ENCODE data around the gene RABGAP1L. TPM values are rescaled to one million over a fixed set of nuclear protein-coding genes. Genes with fewer than 3 reads are reported as not detected.
"Not testable (repeated sequence)": the region's sequence is repeated elsewhere in the genome, so short reads cannot be mapped to it uniquely, and the experiment has no call there.

RABGAP1L gene
- 67.7 and 69.4 TPM in 2 replicates for total RNA-seq

- intact Hi-C loops (cut with micrococcal nuclease): loop anchor here (1.0 to 10.0 kb wide), 20 partner anchors 20 to 1979 kb away; partner anchors contain the start of genes CACYBP, CENPL, DARS2 and MRPS14
These were observed at the start of gene RABGAP1L for GRCh38 chr1:174159252-174160108. RABGAP1L (plus strand) TSS chr1:174159520.

- intact Hi-C loops (cut with micrococcal nuclease): no loop called here
These were observed 49.3 kb upstream of the RABGAP1L start for GRCh38 chr1:174110053-174110452.

GRCh38 chr1:174112489-174113162 is 46.7 kb upstream of the RABGAP1L start:
- intact Hi-C loops (cut with micrococcal nuclease): no loop called here

GRCh38 chr1:174114106-174114505 is 45.2 kb upstream of the RABGAP1L start:
- intact Hi-C loops (cut with micrococcal nuclease): no loop called here

GRCh38 chr1:174114788-174115448 is 44.4 kb upstream of the RABGAP1L start:
- intact Hi-C loops (cut with micrococcal nuclease): no loop called here

- intact Hi-C loops (cut with micrococcal nuclease): no loop called here
These were observed 43.3 kb upstream of the RABGAP1L start for GRCh38 chr1:174116042-174116441.

GRCh38 chr1:174118751-174119150 is 40.6 kb upstream of the RABGAP1L start:
- intact Hi-C loops (cut with micrococcal nuclease): no loop called here

GRCh38 chr1:174122318-174122717 is 37.0 kb upstream of the RABGAP1L start:
- intact Hi-C loops (cut with micrococcal nuclease): not testable (repeated sequence)

- intact Hi-C loops (cut with micrococcal nuclease): no loop called here
These were observed 35.5 kb upstream of the RABGAP1L start for GRCh38 chr1:174123843-174124242.

GRCh38 chr1:174127176-174127575 is 32.1 kb upstream of the RABGAP1L start:
- intact Hi-C loops (cut with micrococcal nuclease): not testable (repeated sequence)

GRCh38 chr1:174131032-174131638 is 28.2 kb upstream of the RABGAP1L start:
- intact Hi-C loops (cut with micrococcal nuclease): no loop called here

GRCh38 chr1:174134003-174134659 is 25.2 kb upstream of the RABGAP1L start:
- intact Hi-C loops (cut with micrococcal nuclease): no loop called here

- intact Hi-C loops (cut with micrococcal nuclease): no loop called here
These were observed 24.1 kb upstream of the RABGAP1L start for GRCh38 chr1:174135211-174135610.

GRCh38 chr1:174136714-174137113 is 22.6 kb upstream of the RABGAP1L start:
- intact Hi-C loops (cut with micrococcal nuclease): no loop called here

GRCh38 chr1:174142836-174143235 is 16.5 kb upstream of the RABGAP1L start:
- intact Hi-C loops (cut with micrococcal nuclease): no loop called here

- intact Hi-C loops (cut with micrococcal nuclease): not testable (repeated sequence)
These were observed 15.5 kb upstream of the RABGAP1L start for GRCh38 chr1:174143727-174144396.

- intact Hi-C loops (cut with micrococcal nuclease): not testable (repeated sequence)
These were observed 14.9 kb upstream of the RABGAP1L start for GRCh38 chr1:174144397-174144783.

GRCh38 chr1:174149216-174149615 is 10.1 kb upstream of the RABGAP1L start:
- intact Hi-C loops (cut with micrococcal nuclease): no loop called here

GRCh38 chr1:174150499-174150898 is 8.8 kb upstream of the RABGAP1L start:
- intact Hi-C loops (cut with micrococcal nuclease): loop anchor here (10.0 kb wide), 5 partner anchors 186 to 1476 kb away; no protein-coding TSS in a partner anchor

GRCh38 chr1:174152427-174152826 is 6.9 kb upstream of the RABGAP1L start:
- intact Hi-C loops (cut with micrococcal nuclease): loop anchor here (2.0 to 10.0 kb wide), 6 partner anchors 188 to 1478 kb away; no protein-coding TSS in a partner anchor

Data from T-helper 1 cell treated with Interleukin-12 subunit alpha and Interleukin-12 subunit beta and Interleukin-4 antibody, amounts not matched to agents 30 ng/mL and 1 ng/mL, for 36 hours (primary cell).